NCI-H2029 (cell line): Measurements from ENCODE around the gene KRT71.

Experiments used
- DNase-seq: peaks from one replicate; lab custom pipeline; 2025; lab: John Stamatoyannopoulos, UW

KRT71 gene

GRCh38 chr12:52575256-52575655 is 22.3 kb upstream of the KRT71 start:
- DNase-seq = no peak

GRCh38 chr12:52573743-52574142 is 20.8 kb upstream of the KRT71 start, which contains the start of gene KRT74:
TSS of gene KRT74 (minus strand) at chr12:52573843. CDS start at chr12:52573777, 66 bp downstream.
- DNase-seq = no peak

GRCh38 chr12:52573306-52573705 is 20.4 kb upstream of the KRT71 start:
- DNase-seq = no peak

GRCh38 chr12:52570511-52570910 is 17.6 kb upstream of the KRT71 start:
- no peak for DNase-seq

GRCh38 chr12:52568111-52568510 is 15.2 kb upstream of the KRT71 start:
- DNase-seq = peak; percentile 4

- no peak for DNase-seq
Measured at GRCh38 chr12:52566847-52567291, 13.9 kb upstream of the KRT71 start.

GRCh38 chr12:52564582-52564981 is 11.6 kb upstream of the KRT71 start:
- peak; percentile 39 for DNase-seq

GRCh38 chr12:52561880-52562449 is 9.0 kb upstream of the KRT71 start:
- peak; percentile 33 for DNase-seq

GRCh38 chr12:52559979-52560378 is 7.0 kb upstream of the KRT71 start:
- no peak for DNase-seq

GRCh38 chr12:52558781-52559445 is 6.0 kb upstream of the KRT71 start:
- DNase-seq = peak; percentile 37

- no peak for DNase-seq
Measured at GRCh38 chr12:52557476-52557875, 4.5 kb upstream of the KRT71 start.

- DNase-seq = no peak
Measured at GRCh38 chr12:52555577-52555976, 2.6 kb upstream of the KRT71 start.

- DNase-seq = no peak
Measured at GRCh38 chr12:52552055-52552454, 890 bp downstream of the KRT71 start.

GRCh38 chr12:52551216-52551865 is 1.6 kb downstream of the KRT71 start:
- DNase-seq = no peak

GRCh38 chr12:52546126-52546525 is 6.8 kb downstream of the KRT71 start:
- no peak for DNase-seq

GRCh38 chr12:52543985-52544883 is 8.7 kb downstream of the KRT71 start:
- no peak for DNase-seq

- DNase-seq = no peak
Measured at GRCh38 chr12:52542785-52543318, 10.1 kb downstream of the KRT71 start.

- DNase-seq = no peak
Measured at GRCh38 chr12:52542157-52542556, 10.8 kb downstream of the KRT71 start.

GRCh38 chr12:52541709-52542108 is 11.2 kb downstream of the KRT71 start:
- DNase-seq = no peak

- DNase-seq = no peak
Measured at GRCh38 chr12:52540531-52540930, 12.4 kb downstream of the KRT71 start.

- no peak for DNase-seq
Measured at GRCh38 chr12:52539821-52540173, 13.1 kb downstream of the KRT71 start.
